HFFc6 (cell line): ENCODE data around the gene DYNC1I1. TPM values are rescaled to one million over a fixed set of nuclear protein-coding genes. Genes with fewer than 3 reads are reported as not detected.

Experiments
- DNase-seq: peaks from one replicate; pipeline ENCODE4 v3.0.0-alpha.2; 2018
- H3K27ac Mint-ChIP-seq: 2 replicates; pipeline ENCODE4 v1.8.0; 2020; ENCODE audit warnings: mild to moderate bottlenecking, mixed read lengths
- H3K27me3 Mint-ChIP-seq: 2 replicates; pipeline ENCODE4 v1.8.0; 2021; ENCODE audit warnings: mild to moderate bottlenecking, moderate library complexity, mixed read lengths; ENCODE audit not compliant: insufficient read depth
- H3K36me3 Mint-ChIP-seq: 2 replicates; pipeline ENCODE4 v1.8.0; 2021; ENCODE audit warnings: low read depth, mixed read lengths
- H3K4me1 Mint-ChIP-seq: 2 replicates; pipeline ENCODE4 v1.8.0; 2020; ENCODE audit warnings: low read depth, mixed read lengths
- H3K4me3 Mint-ChIP-seq: 2 replicates; pipeline ENCODE4 v1.8.0; 2020; ENCODE audit warnings: mild to moderate bottlenecking, moderate library complexity, mixed read lengths
- H3K9me3 Mint-ChIP-seq: 2 replicates; pipeline ENCODE4 v1.8.0; 2020; ENCODE audit warnings: mild to moderate bottlenecking, mixed read lengths
- CTCF ChIP-seq: fragments of 200-600 bp; sonication (generic); IDR thresholded peaks from 2 replicates; pipeline ENCODE4 v1.5.0; 2021; ENCODE audit warnings: antibody characterized with exemption, mild to moderate bottlenecking
- total RNA-seq, 6 experiments: library from RNA; stranded (reverse); fragmentation: NEBNext Ultra II Directional; extraction: Animal tissue kit (Norgen Biotek cat#: 25700); gene quantifications; 2 replicates in 1 of 6; 3 replicates in 5 of 6; pipeline ENCODE4 v1.2.3, GENCODE V29; 2021

The DYNC1I1 gene
- total RNA-seq, 6 experiments from 2014 or later: 0.08 to 0.34 (median 0.14) TPM; not detected in 1

GRCh38 chr7:95800787-95801186 is 28.4 kb downstream of the DYNC1I1 start:
- peaks cover 25% of the 10 kb centered on the region; the same call in 1 of the 2 replicates for H3K9me3 Mint-ChIP-seq
- H3K4me1 Mint-ChIP-seq: no peaks in the 10 kb centered on the region
- 0 out of 2 replicates have a peak, but pooled peaks cover 4% of the 10 kb centered on the region for H3K36me3 Mint-ChIP-seq
- H3K27me3 Mint-ChIP-seq: no peaks in the 10 kb centered on the region; the same call in 1 of the 2 replicates
- DNase-seq: no peak
- no peak overlapping the region for H3K27ac Mint-ChIP-seq
- H3K4me3 Mint-ChIP-seq: no peak overlapping the region
- no peak for TF ChIP-seq CTCF

- 0 out of 2 replicates have a peak, but pooled peaks cover 4% of the 10 kb centered on the region for H3K36me3 Mint-ChIP-seq
- TF ChIP-seq CTCF: no peak
- H3K4me1 Mint-ChIP-seq: no peaks in the 10 kb centered on the region
- H3K27ac Mint-ChIP-seq: no peak overlapping the region
- no peak overlapping the region for H3K4me3 Mint-ChIP-seq
- peaks cover 33% of the 10 kb centered on the region for H3K9me3 Mint-ChIP-seq
- no peak for DNase-seq
- no peaks in the 10 kb centered on the region for H3K27me3 Mint-ChIP-seq
These were observed 29.9 kb downstream of the DYNC1I1 start for GRCh38 chr7:95802270-95802669.

- Mint-ChIP-seq H3K36me3 (0 out of 2 replicates have a peak, but pooled peaks cover 4% of the 10 kb centered on the region), H3K4me3 (no peak overlapping the region), H3K27ac (no peak overlapping the region), H3K27me3 (no peaks in the 10 kb centered on the region), H3K9me3 (peaks cover 43% of the 10 kb centered on the region), H3K4me1 (no peaks in the 10 kb centered on the region)
- no peak for DNase-seq
- no peak for TF ChIP-seq CTCF
These were observed 31.7 kb downstream of the DYNC1I1 start for GRCh38 chr7:95804052-95804451.

GRCh38 chr7:95805909-95806308 is 33.6 kb downstream of the DYNC1I1 start:
- Mint-ChIP-seq H3K9me3 (peaks cover 37% of the 10 kb centered on the region), H3K27me3 (no peaks in the 10 kb centered on the region), H3K27ac (no peak overlapping the region), H3K4me3 (no peak overlapping the region), H3K36me3 (0 out of 2 replicates have a peak, but pooled peaks cover 4% of the 10 kb centered on the region), H3K4me1 (no peaks in the 10 kb centered on the region)
- TF ChIP-seq CTCF: no peak
- DNase-seq: no peak

GRCh38 chr7:95808396-95808795 is 36.0 kb downstream of the DYNC1I1 start:
- Mint-ChIP-seq H3K4me1 (no peaks in the 10 kb centered on the region), H3K27ac (no peak overlapping the region), H3K9me3 (peaks cover 31% of the 10 kb centered on the region), H3K36me3 (no peaks in the 10 kb centered on the region), H3K27me3 (no peaks in the 10 kb centered on the region), H3K4me3 (no peak overlapping the region)
- DNase-seq: no peak
- no peak for TF ChIP-seq CTCF
